Psoas muscle (tissue), 8 donors: ENCODE data around the gene BUB3. TPM values are rescaled to one million over a fixed set of nuclear protein-coding genes. Genes with fewer than 3 reads are reported as not detected.

ENCODE experiments used
- ATAC-seq, 4 donors: fragments of 200-7000 bp; cut with Tn5 transposase; one replicate each; pipeline ENCODE4 v1.9.1; 2020; ENCODE audit warnings: moderate library complexity in 3 of 4, mild to moderate bottlenecking in 2 of 4
- DNase-seq, 2 donors: peaks; one replicate each; pipeline ENCODE4 v3.0.0-alpha.2; 2020
- H3K27ac ChIP-seq: fragments of 200-600 bp; one replicate; pipeline ENCODE4 v1.8.0; 2022
- H3K27me3 ChIP-seq, 3 donors: fragments of 200-600 bp in 1 of 3; one replicate each; pipeline versions ENCODE4 v1.6.1 to v1.8.0; 2013 to 2022; ENCODE audit warnings: low read length in 2 of 3, mild to moderate bottlenecking in 2 of 3, moderate library complexity in 1 of 3; ENCODE audit not compliant: insufficient read depth in 3 of 3
- H3K36me3 ChIP-seq, 2 donors: fragments of 200-600 bp in 1 of 2; one replicate each; pipeline versions ENCODE4 v1.6.1 to v1.8.0; 2013 to 2022; ENCODE audit warnings: low read depth in 1 of 2, mild to moderate bottlenecking in 1 of 2, moderate library complexity in 1 of 2; ENCODE audit not compliant: insufficient read depth in 1 of 2
- H3K4me1 ChIP-seq: fragments of 200-600 bp; one replicate; pipeline ENCODE4 v1.8.0; 2022
- H3K4me3 ChIP-seq: fragments of 200-600 bp; one replicate; pipeline ENCODE4 v1.8.0; 2022; ENCODE audit warnings: mild to moderate bottlenecking
- H3K9me3 ChIP-seq: fragments of 200-600 bp; one replicate; pipeline ENCODE4 v1.8.0; 2022
- CTCF ChIP-seq: fragments of 200-600 bp; IDR thresholded peaks from one replicate; pipeline ENCODE4 v1.8.0; 2022; ENCODE audit warnings: antibody characterized with exemption
- WGBS, 3 donors: extraction: QIAGEN DNeasy Blood & Tissue Kit; methylation state at CpG; one replicate each; pipeline versions ENCODE4 v1.1.6 to v1.1.7; 2013; 5-methylcytosine and 5-hydroxymethylcytosine counted together
- intact Hi-C, 2 donors: fragments of 100-400 bp; cut with DNase I; formaldehyde crosslinking; loops; one replicate each; pipeline versions ENCODE4 v1.11.0 to v1.14.2; 2022
- polyA plus RNA-seq, 3 donors: library from polyadenylated mRNA; stranded (reverse); fragments of 200-250 nt; gene quantifications; one replicate each; pipeline ENCODE4 v1.2.3, GENCODE V29; 2013
- total RNA-seq, 4 donors: library from RNA; stranded (reverse); fragmentation: NEBNext Ultra II Directional in 2 of 4; extraction: Animal tissue kit (Norgen Biotek cat#: 25700) in 2 of 4; gene quantifications; one replicate each; pipeline versions ENCODE4 v1.2.1 to v1.2.4, GENCODE V29; 2021 to 2023
- donor health status: healthy with polysubstance abuse.
- donor health status: DM: no; HTN: no; CAD: no; lungs with moderate emphysema.
- donor health status: Bipolar disorder and iron deficiency.
- donor health status: healthy.
- donor health status: DM: yes; HTN: yes; CAD: no.
- donor health status: DM: no; HTN: no; CAD: no.
- donor health status: DM: no; HTN: no; CAD: no.
- donor health status: DM: yes; HTN: yes; CAD: no.

The BUB3 gene
- total and polyA plus RNA-seq, 7 donors, result 28.6 to 67.3 (median 32.9) TPM

GRCh38 chr10:123149568-123150270, 4.5 kb upstream of the BUB3 start:
- TF ChIP-seq CTCF, result no peak
- 1 to 2% (median 2%) methylated on average over 72 to 76 of the region's 76 CpGs for WGBS, 3 donors
- peak overlapping the region; percentile 58 for H3K4me3 ChIP-seq
- H3K4me1 ChIP-seq, result peaks cover 27% of the 10 kb centered on the region
- DNase-seq, result peak in 1 of 2 donors; percentile 55
- H3K27me3 ChIP-seq, result peaks cover 3 to 87% (median 59%) of the 10 kb centered on the region in 3 donors
- no peak overlapping the region for H3K27ac ChIP-seq
- intact Hi-C loops, result loop anchor here (5.0 to 10.0 kb wide), 3 partner anchors 135 to 195 kb away; partner anchors contain the start of genes ACADSB (in 1 of the 2), C10orf88 (in 1 of the 2) and IKZF5 (in 1 of the 2)
- H3K36me3 ChIP-seq, result no peaks in the 10 kb centered on the region
- H3K9me3 ChIP-seq, result no peaks in the 10 kb centered on the region
- ATAC-seq, result no peak

GRCh38 chr10:123150271-123150985, 3.8 kb upstream of the BUB3 start:
- no peak for ATAC-seq
- peaks cover 33% of the 10 kb centered on the region for H3K4me1 ChIP-seq

GRCh38 chr10:123150986-123151736, 3.0 kb upstream of the BUB3 start:
- WGBS, 3 donors, result 4 to 5% (median 5%) methylated on average over 54 to 56 of the region's 56 CpGs
- H3K36me3 ChIP-seq, result peaks cover 0 to 9% of the 10 kb centered on the region in 2 donors
- no peaks in the 10 kb centered on the region for H3K9me3 ChIP-seq
- peak in 1 of 2 donors; percentile 49 for DNase-seq
- no peak for ATAC-seq
- peaks cover 37% of the 10 kb centered on the region for H3K4me1 ChIP-seq
- H3K27me3 ChIP-seq, result peaks cover 3 to 73% (median 49%) of the 10 kb centered on the region in 3 donors
- H3K4me3 ChIP-seq, result peak overlapping the region; percentile 58
- H3K27ac ChIP-seq, result no peak overlapping the region
- no peak for TF ChIP-seq CTCF
- intact Hi-C loops, result loop anchor here (5.0 to 10.0 kb wide), 3 partner anchors 136 to 196 kb away; partner anchors contain the start of genes ACADSB (in 1 of the 2), C10orf88 (in 1 of the 2) and IKZF5 (in 1 of the 2)

More at GRCh38 chr10:123150271-123150985, 3.8 kb upstream of the BUB3 start:
- intact Hi-C loops, result loop anchor here (5.0 to 10.0 kb wide), 3 partner anchors 136 to 196 kb away; partner anchors contain the start of genes ACADSB (in 1 of the 2), C10orf88 (in 1 of the 2) and IKZF5 (in 1 of the 2)
- Histone ChIP-seq H3K27me3 (peaks cover 3 to 80% (median 56%) of the 10 kb centered on the region in 3 donors), H3K4me3 (peak overlapping the region; percentile 58), H3K9me3 (no peaks in the 10 kb centered on the region), H3K36me3 (peaks cover 0 to 2% of the 10 kb centered on the region in 2 donors), H3K27ac (no peak overlapping the region)
- DNase-seq, result peak in 1 of 2 donors; percentile 42
- no peak for TF ChIP-seq CTCF
- WGBS, 3 donors, result 6 to 10% (median 8%) methylated on average over 34 of the region's 34 CpGs

GRCh38 chr10:123151737-123152135, 2.5 kb upstream of the BUB3 start:
- intact Hi-C loops, result loop anchor here (5.0 to 10.0 kb wide), 3 partner anchors 137 to 197 kb away; partner anchors contain the start of genes ACADSB (in 1 of the 2), C10orf88 (in 1 of the 2) and IKZF5 (in 1 of the 2)
- 37% methylated on average over 7 of the region's 7 CpGs for WGBS, 3 donors
- H3K4me3 ChIP-seq, result no peak overlapping the region
- H3K27ac ChIP-seq, result no peak overlapping the region
- TF ChIP-seq CTCF, result no peak
- H3K27me3 ChIP-seq, result peaks cover 3 to 67% (median 44%) of the 10 kb centered on the region in 3 donors
- ATAC-seq, result no peak
- peaks cover 2 to 15% of the 10 kb centered on the region in 2 donors for H3K36me3 ChIP-seq
- no peak for DNase-seq
- no peaks in the 10 kb centered on the region for H3K9me3 ChIP-seq
- peaks cover 37% of the 10 kb centered on the region for H3K4me1 ChIP-seq
